HG03565 (cell line): ENCODE data around the gene GABRG3.

Source experiments
- ATAC-seq: cut with Tn5 transposase; IDR thresholded peaks from one replicate; pipeline ENCODE4 v1.9.1; 2021; ENCODE audit warnings: mild to moderate bottlenecking, moderate library complexity; ENCODE audit not compliant: unreplicated experiment

Gene GABRG3

GRCh38 chr15:27061739-27062138, 90.8 kb downstream of the GABRG3 start:
- no peak for ATAC-seq

GRCh38 chr15:27062951-27063350, 92.0 kb downstream of the GABRG3 start:
- no peak for ATAC-seq

- no peak for ATAC-seq
These were observed 93.1 kb downstream of the GABRG3 start for GRCh38 chr15:27064080-27064479.

- ATAC-seq = no peak
These were observed 94.2 kb downstream of the GABRG3 start for GRCh38 chr15:27065151-27065550.

GRCh38 chr15:27065785-27066184, 94.8 kb downstream of the GABRG3 start:
- no peak for ATAC-seq

- no peak for ATAC-seq
These were observed 95.5 kb downstream of the GABRG3 start for GRCh38 chr15:27066446-27066845.

- no peak for ATAC-seq
These were observed 96.2 kb downstream of the GABRG3 start for GRCh38 chr15:27067175-27067574.

- ATAC-seq = no peak
These were observed 99.9 kb downstream of the GABRG3 start for GRCh38 chr15:27070841-27071240.

- ATAC-seq = no peak
These were observed 103.2 kb downstream of the GABRG3 start for GRCh38 chr15:27074179-27074578.

- ATAC-seq = no peak
These were observed 106.8 kb downstream of the GABRG3 start for GRCh38 chr15:27077790-27078189.

- no peak for ATAC-seq
These were observed 110.9 kb downstream of the GABRG3 start for GRCh38 chr15:27081676-27082418.

- ATAC-seq = no peak
These were observed 111.5 kb downstream of the GABRG3 start for GRCh38 chr15:27082526-27082925.

- no peak for ATAC-seq
These were observed 113.9 kb downstream of the GABRG3 start for GRCh38 chr15:27084844-27085243.

- ATAC-seq = no peak
These were observed 115.2 kb downstream of the GABRG3 start for GRCh38 chr15:27086149-27086548.

GRCh38 chr15:27086805-27087204, 115.8 kb downstream of the GABRG3 start:
- no peak for ATAC-seq

- no peak for ATAC-seq
These were observed 116.9 kb downstream of the GABRG3 start for GRCh38 chr15:27087651-27088583.

- ATAC-seq = no peak
These were observed 117.7 kb downstream of the GABRG3 start for GRCh38 chr15:27088584-27089232.

- no peak for ATAC-seq
These were observed 118.2 kb downstream of the GABRG3 start for GRCh38 chr15:27089233-27089586.

- no peak for ATAC-seq
These were observed 118.7 kb downstream of the GABRG3 start for GRCh38 chr15:27089676-27090075.

- no peak for ATAC-seq
These were observed 120.4 kb downstream of the GABRG3 start for GRCh38 chr15:27091270-27091940.

GRCh38 chr15:27092390-27092789, 121.4 kb downstream of the GABRG3 start:
- no peak for ATAC-seq
